H1 (cell line): Measurements from ENCODE around the gene RNF126. TPM values are rescaled to one million over a fixed set of nuclear protein-coding genes. Genes with fewer than 3 reads are reported as not detected.
A peak's percentile ranks its signal among the peaks of the same experiment; 100 is the strongest.

Source experiments
- CHD1 ChIP-seq: IDR thresholded peaks from 2 replicates; pipeline ENCODE4 v1.6.1; 2012; ENCODE audit warnings: low read depth, low read length, improper control_type of control experiment
- CHD2 ChIP-seq: IDR thresholded peaks from 2 replicates; pipeline ENCODE4 v1.6.1; 2012; ENCODE audit warnings: low read length, improper control_type of control experiment
- CHD7 ChIP-seq: fragments of 300-600 bp; sonication (generic); IDR thresholded peaks from 2 replicates; pipeline ENCODE4 v1.7.1; 2012; ENCODE audit warnings: low read length, moderate library complexity, mild to moderate bottlenecking, inconsistent platforms; ENCODE audit not compliant: insufficient replicate concordance
- HDAC2 ChIP-seq, 2 experiments: fragments of 300-600 bp in 1 of 2; sonication (generic) in 1 of 2; IDR thresholded peaks; 2 replicates each; pipeline ENCODE4 v1.6.1; 2011 to 2012; ENCODE audit warnings: low read depth in 2 of 2, low read length in 2 of 2, mild to moderate bottlenecking in 2 of 2, moderate library complexity in 2 of 2, borderline replicate concordance in 1 of 2, inconsistent platforms in 1 of 2
- KDM4A ChIP-seq: IDR thresholded peaks from one replicate; pipeline ENCODE4 v1.7.1; 2012; ENCODE audit warnings: low read depth, mild to moderate bottlenecking, moderate library complexity, low read length, inconsistent platforms; ENCODE audit not compliant: severe bottlenecking
- RNF2 ChIP-seq: fragments of 200-900, 300-1000 bp; sonication (generic); IDR thresholded peaks from 2 replicates; pipeline ENCODE4 v1.7.1; 2016; ENCODE audit warnings: borderline replicate concordance, low read depth, mild to moderate bottlenecking, antibody characterized with exemption, low read length; ENCODE audit not compliant: poor library complexity, severe bottlenecking; ENCODE audit errors: missing control alignments
- SAP30 ChIP-seq: fragments of 300-600 bp; sonication (generic); IDR thresholded peaks from 2 replicates; pipeline ENCODE4 v1.7.1; 2012; ENCODE audit warnings: low read length, moderate library complexity, mild to moderate bottlenecking, inconsistent platforms; ENCODE audit not compliant: insufficient read depth, insufficient replicate concordance
- SIRT6 ChIP-seq: IDR thresholded peaks from one replicate; pipeline ENCODE4 v1.7.1; 2012; ENCODE audit warnings: low read length, inconsistent platforms
- SP4 ChIP-seq: IDR thresholded peaks from 2 replicates; pipeline ENCODE4 v1.6.1; 2012; ENCODE audit warnings: low read length, inconsistent platforms
- YY1 ChIP-seq: IDR thresholded peaks from 2 replicates; pipeline ENCODE4 v1.6.1; 2011; ENCODE audit warnings: low read depth, mild to moderate bottlenecking, low read length
- polyA plus RNA-seq, 7 experiments: library from polyadenylated mRNA; depleted of rRNA in 3 of 7; stranded (reverse) in 5 of 7; unstranded in 2 of 7; fragments of >200 nt in 5 of 7; fragments of 200-250 nt in 2 of 7; gene quantifications; 1 replicate in 5 of 7; 2 replicates in 1 of 7; 4 replicates in 1 of 7; pipeline versions ENCODE4 v1.2.1 to v1.2.3, GENCODE V29; 2011 to 2013; ENCODE audit warnings: missing spikeins in 2 of 7, mixed read lengths in 2 of 7
- total RNA-seq: library from RNA; stranded (reverse); fragmentation: NEBNext Ultra II Directional; extraction: Animal tissue kit (Norgen Biotek cat#: 25700); gene quantifications from 2 replicates; pipeline ENCODE4 v1.2.1, GENCODE V29; 2021

RNF126 gene
- total and polyA plus RNA-seq, 2 of the 8 experiments (the other 6 are each of a cell fraction or from before 2014, with no cell fraction given) = 21.8 to 68.0 TPM

GRCh38 chr19:703651-704446, 40.8 kb upstream of the RNF126 start (continued):
- no peak for TF ChIP-seq CHD7
- no peak for TF ChIP-seq YY1
- no peak for TF ChIP-seq CHD1
- TF ChIP-seq HDAC2 (IDR thresholded peaks at IDR 0.05; ENCODE audit: borderline replicate concordance in 1 of 2, low read depth in 2 of 2, low read length in 2 of 2) = no peak
- no peak for TF ChIP-seq SAP30
- no peak for TF ChIP-seq SIRT6
- peak; percentile 41; the same call in 1 of the 2 replicates for TF ChIP-seq SP4
- TF ChIP-seq KDM4A = peak; percentile 43
- no peak for TF ChIP-seq CHD2
- TF ChIP-seq RNF2 = no peak
